Fibroblast of lung (primary cell): ENCODE results near the gene TIPIN.

Experiments
- EZH2 ChIP-seq: IDR thresholded peaks from 2 replicates; pipeline ENCODE4 v1.5.1; 2012; ENCODE audit warnings: low read length, control low read depth, mild to moderate bottlenecking; ENCODE audit errors: missing control alignments
- TF ChIP-seq, protein P1 (sequence below), 2 donors: IDR thresholded peaks in 1 of 2; conservative IDR thresholded peaks in 1 of 2; 1 replicate in 1 of 2; 2 replicates in 1 of 2; pipeline ENCODE4 v1.5.1; 2011 to 2012; ENCODE audit warnings: low read length in 2 of 2, control low read depth in 1 of 2, inconsistent platforms in 1 of 2, low read depth in 1 of 2, mild to moderate bottlenecking in 1 of 2

- TF ChIP-seq, protein P1, sequence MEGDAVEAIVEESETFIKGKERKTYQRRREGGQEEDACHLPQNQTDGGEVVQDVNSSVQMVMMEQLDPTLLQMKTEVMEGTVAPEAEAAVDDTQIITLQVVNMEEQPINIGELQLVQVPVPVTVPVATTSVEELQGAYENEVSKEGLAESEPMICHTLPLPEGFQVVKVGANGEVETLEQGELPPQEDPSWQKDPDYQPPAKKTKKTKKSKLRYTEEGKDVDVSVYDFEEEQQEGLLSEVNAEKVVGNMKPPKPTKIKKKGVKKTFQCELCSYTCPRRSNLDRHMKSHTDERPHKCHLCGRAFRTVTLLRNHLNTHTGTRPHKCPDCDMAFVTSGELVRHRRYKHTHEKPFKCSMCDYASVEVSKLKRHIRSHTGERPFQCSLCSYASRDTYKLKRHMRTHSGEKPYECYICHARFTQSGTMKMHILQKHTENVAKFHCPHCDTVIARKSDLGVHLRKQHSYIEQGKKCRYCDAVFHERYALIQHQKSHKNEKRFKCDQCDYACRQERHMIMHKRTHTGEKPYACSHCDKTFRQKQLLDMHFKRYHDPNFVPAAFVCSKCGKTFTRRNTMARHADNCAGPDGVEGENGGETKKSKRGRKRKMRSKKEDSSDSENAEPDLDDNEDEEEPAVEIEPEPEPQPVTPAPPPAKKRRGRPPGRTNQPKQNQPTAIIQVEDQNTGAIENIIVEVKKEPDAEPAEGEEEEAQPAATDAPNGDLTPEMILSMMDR (conservative IDR thresholded peaks at IDR 0.05 in 1 of 2, IDR thresholded peaks at IDR 0.05 in 1 of 2; ENCODE audit: low read depth in 1 of 2, low read length in 2 of 2) = no peak
- TF ChIP-seq EZH2 = no peak
Observed at GRCh38 chr15:66378814-66379430, 22.4 kb upstream of the TIPIN start.
